Measurements from ENCODE around the gene DDN. TPM values are rescaled to one million over a fixed set of nuclear protein-coding genes. Genes with fewer than 3 reads are reported as not detected.
A peak's percentile ranks its signal among the peaks of the same experiment; 100 is the strongest.

DDN gene
- total RNA-seq, 1 experiment from 2014 or later, result 3.5 TPM

DNA sequence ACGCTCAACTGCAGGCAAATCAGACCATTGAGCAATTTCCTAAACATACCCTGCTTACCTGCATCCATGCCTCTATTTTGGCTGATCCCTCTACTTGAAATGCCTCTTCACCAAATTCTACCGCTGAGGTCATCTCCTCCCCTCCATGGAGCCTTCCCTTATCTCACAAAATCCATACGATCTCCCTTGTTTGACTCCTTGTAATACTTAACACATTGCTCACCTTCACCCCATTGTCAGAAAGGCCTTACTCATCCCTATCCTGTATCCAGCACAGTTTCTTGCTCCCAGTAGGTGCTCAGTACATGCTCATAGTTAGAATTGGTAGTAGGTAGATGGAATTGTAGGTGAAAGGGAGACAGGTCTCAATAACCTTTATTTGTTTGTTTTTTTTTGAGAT, 5.4 kb downstream of the DDN start:
- Histone ChIP-seq H3K36me3 (ENCODE audit: low read depth, low read length) (no peaks in the 10 kb centered on the region), H3F3A (ENCODE audit: low read length, unreplicated experiment) (no peaks in the 10 kb centered on the region), H3K79me2 (ENCODE audit: low read length) (no peaks in the 10 kb centered on the region), H4K20me1 (ENCODE audit: low read length) (no peaks in the 10 kb centered on the region), H3K9me2 (replicated peaks; ENCODE audit: low read length) (no peaks in the 10 kb centered on the region), H3K4me1 (ENCODE audit: insufficient read depth, low read length) (peaks cover 9% of the 10 kb centered on the region; the same call in 1 of the 2 replicates), H3K27ac (ENCODE audit: low read length) (no peak overlapping the region), H3K27me3 (ENCODE audit: low read length) (no peaks in the 10 kb centered on the region), H3K4me2 (ENCODE audit: low read length) (no peak overlapping the region), H3K9me3 (ENCODE audit: low read length) (no peaks in the 10 kb centered on the region), H2AFZ (ENCODE audit: low read length) (no peak overlapping the region), H3K9ac (ENCODE audit: low read length) (no peak overlapping the region), H3K4me3 (ENCODE audit: low read length) (no peak overlapping the region)
- no TSS peak for BruUV-seq (replicated peaks)
- ATAC-seq (no peak), DNase-seq (peak; percentile 28)
- POLR2A ChIA-PET (ENCODE audit: unreplicated experiment), result no interaction called here
- intact Hi-C loops (cut with micrococcal nuclease), result no loop called here
- TF ChIP-seq EZH2 (IDR thresholded peaks at IDR 0.05; ENCODE audit: low read length, unreplicated experiment) (no peak), EZH2phosphoT487 (IDR thresholded peaks at IDR 0.05; ENCODE audit: borderline replicate concordance, low read length) (no peak)
- TF ChIP-seq, protein P1, sequence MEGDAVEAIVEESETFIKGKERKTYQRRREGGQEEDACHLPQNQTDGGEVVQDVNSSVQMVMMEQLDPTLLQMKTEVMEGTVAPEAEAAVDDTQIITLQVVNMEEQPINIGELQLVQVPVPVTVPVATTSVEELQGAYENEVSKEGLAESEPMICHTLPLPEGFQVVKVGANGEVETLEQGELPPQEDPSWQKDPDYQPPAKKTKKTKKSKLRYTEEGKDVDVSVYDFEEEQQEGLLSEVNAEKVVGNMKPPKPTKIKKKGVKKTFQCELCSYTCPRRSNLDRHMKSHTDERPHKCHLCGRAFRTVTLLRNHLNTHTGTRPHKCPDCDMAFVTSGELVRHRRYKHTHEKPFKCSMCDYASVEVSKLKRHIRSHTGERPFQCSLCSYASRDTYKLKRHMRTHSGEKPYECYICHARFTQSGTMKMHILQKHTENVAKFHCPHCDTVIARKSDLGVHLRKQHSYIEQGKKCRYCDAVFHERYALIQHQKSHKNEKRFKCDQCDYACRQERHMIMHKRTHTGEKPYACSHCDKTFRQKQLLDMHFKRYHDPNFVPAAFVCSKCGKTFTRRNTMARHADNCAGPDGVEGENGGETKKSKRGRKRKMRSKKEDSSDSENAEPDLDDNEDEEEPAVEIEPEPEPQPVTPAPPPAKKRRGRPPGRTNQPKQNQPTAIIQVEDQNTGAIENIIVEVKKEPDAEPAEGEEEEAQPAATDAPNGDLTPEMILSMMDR (conservative IDR thresholded peaks at IDR 0.05; ENCODE audit: low read depth, low read length), result no peak
- CTCF ChIA-PET, result interaction anchor here (0.6 to 0.9 kb wide), 2 partner anchors 14 to 126 kb away, joined by 3 to 6 read pairs; no protein-coding TSS in a partner anchor

DNA sequence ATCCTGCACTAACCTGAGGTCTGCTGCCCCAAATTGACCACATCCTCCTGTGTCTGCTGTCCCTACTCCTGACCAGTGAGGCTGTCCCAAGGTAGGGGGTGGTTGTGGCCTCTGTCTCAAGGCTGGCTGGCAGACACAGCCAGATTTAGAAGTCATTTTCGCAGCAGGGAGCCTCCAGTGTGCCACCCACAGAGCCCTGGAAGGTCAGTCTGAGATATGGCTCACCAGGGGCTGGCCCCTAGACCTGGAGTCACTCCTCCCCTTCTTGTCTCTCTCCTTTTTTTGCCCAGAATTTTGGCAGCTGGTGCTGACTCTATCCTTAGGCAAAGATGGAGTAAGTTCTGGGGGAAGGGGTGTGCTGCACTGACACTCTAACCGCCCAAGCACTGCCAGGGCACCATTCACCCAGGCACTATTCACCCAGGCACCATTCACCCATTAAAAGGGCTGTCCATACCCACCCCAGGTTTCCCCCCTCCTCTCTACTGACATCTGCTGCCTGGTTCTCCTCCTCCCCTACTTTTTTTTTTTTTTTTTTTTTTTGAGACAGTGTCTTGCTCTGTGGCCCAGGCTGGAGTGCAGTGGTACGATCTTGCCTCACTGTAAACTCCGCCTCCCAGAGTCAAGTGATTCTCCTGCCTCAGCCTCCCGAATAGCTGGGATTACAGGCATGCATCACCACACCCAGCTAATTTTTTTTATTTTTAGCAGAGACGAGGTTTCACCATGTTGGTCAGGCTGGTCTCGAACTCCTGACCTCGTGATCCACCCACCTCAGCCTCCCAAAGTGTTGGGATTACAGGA, 7.7 kb downstream of the DDN start:
- intact Hi-C loops (cut with micrococcal nuclease), result no loop called here
- no peaks in the 10 kb centered on the region for H4K20me1 ChIP-seq (ENCODE audit: low read length)
- POLR2A ChIA-PET (ENCODE audit: unreplicated experiment), result no interaction called here
- H3K4me3 ChIP-seq (ENCODE audit: low read length), result no peak overlapping the region
- no peak overlapping the region for H3K27ac ChIP-seq (ENCODE audit: low read length)
- no peak overlapping the region for H3K9ac ChIP-seq (ENCODE audit: low read length)
- BruUV-seq (replicated peaks), result no TSS peak
- no peaks in the 10 kb centered on the region for H3F3A ChIP-seq (ENCODE audit: low read length, unreplicated experiment)
- no peaks in the 10 kb centered on the region for H3K27me3 ChIP-seq (ENCODE audit: low read length)
- TF ChIP-seq EZH2 (IDR thresholded peaks at IDR 0.05; ENCODE audit: low read length, unreplicated experiment), result no peak
- TF ChIP-seq, protein P1 (conservative IDR thresholded peaks at IDR 0.05; ENCODE audit: low read depth, low read length), result no peak
- TF ChIP-seq EZH2phosphoT487 (IDR thresholded peaks at IDR 0.05; ENCODE audit: borderline replicate concordance, low read length), result no peak
- no peaks in the 10 kb centered on the region for H3K79me2 ChIP-seq (ENCODE audit: low read length)
- DNase-seq (no peak), ATAC-seq (no peak)
- no peaks in the 10 kb centered on the region for H3K9me3 ChIP-seq (ENCODE audit: low read length)
- CTCF ChIA-PET, result no interaction called here
- H3K4me2 ChIP-seq (ENCODE audit: low read length), result no peak overlapping the region
- no peak overlapping the region for H2AFZ ChIP-seq (ENCODE audit: low read length)
- H3K9me2 ChIP-seq (replicated peaks; ENCODE audit: low read length), result no peaks in the 10 kb centered on the region
- H3K36me3 ChIP-seq (ENCODE audit: low read depth, low read length), result no peaks in the 10 kb centered on the region
- H3K4me1 ChIP-seq (ENCODE audit: insufficient read depth, low read length), result 0 out of 2 replicates have a peak, but pooled peaks cover 6% of the 10 kb centered on the region

DNA sequence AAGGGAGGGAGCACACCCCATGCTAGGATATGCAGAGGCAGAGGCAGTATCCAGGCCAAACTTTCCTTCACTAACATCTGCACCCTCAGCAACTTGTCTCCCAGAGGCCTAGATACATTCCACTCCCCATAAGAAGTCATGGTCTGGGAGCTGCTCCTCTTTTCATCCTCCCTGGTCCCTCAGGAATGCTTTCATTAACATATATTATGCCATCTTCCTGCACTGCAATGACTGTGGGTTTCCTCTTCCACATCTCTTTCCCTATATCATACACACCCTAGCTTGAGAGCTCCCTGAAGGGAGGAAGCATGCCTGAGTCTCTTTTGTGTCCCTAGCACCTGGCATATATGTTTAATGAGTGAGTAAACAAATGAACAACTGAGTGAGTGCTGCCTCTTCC, 8.6 kb downstream of the DDN start:
- H3K9ac ChIP-seq (ENCODE audit: low read length), result no peak overlapping the region
- ChIA-PET POLR2A (ENCODE audit: unreplicated experiment) (no interaction called here), CTCF (no interaction called here)
- no peaks in the 10 kb centered on the region for H3K27me3 ChIP-seq (ENCODE audit: low read length)
- 0 out of 2 replicates have a peak, but pooled peaks cover 6% of the 10 kb centered on the region for H3K4me1 ChIP-seq (ENCODE audit: insufficient read depth, low read length)
- H3K27ac ChIP-seq (ENCODE audit: low read length), result no peak overlapping the region
- no peak overlapping the region for H2AFZ ChIP-seq (ENCODE audit: low read length)
- no peaks in the 10 kb centered on the region for H3K36me3 ChIP-seq (ENCODE audit: low read depth, low read length)
- no peak overlapping the region for H3K4me2 ChIP-seq (ENCODE audit: low read length)
- DNase-seq (no peak), ATAC-seq (no peak)
- no peaks in the 10 kb centered on the region for H3K9me3 ChIP-seq (ENCODE audit: low read length)
- intact Hi-C loops (cut with micrococcal nuclease), result no loop called here
- no peaks in the 10 kb centered on the region for H3K9me2 ChIP-seq (replicated peaks; ENCODE audit: low read length)
- no peaks in the 10 kb centered on the region for H4K20me1 ChIP-seq (ENCODE audit: low read length)
- no TSS peak for BruUV-seq (replicated peaks)
- H3K79me2 ChIP-seq (ENCODE audit: low read length), result no peaks in the 10 kb centered on the region
- TF ChIP-seq, protein P1 (conservative IDR thresholded peaks at IDR 0.05; ENCODE audit: low read depth, low read length), result no peak
- no peak for TF ChIP-seq EZH2phosphoT487 (IDR thresholded peaks at IDR 0.05; ENCODE audit: borderline replicate concordance, low read length)
- no peak for TF ChIP-seq EZH2 (IDR thresholded peaks at IDR 0.05; ENCODE audit: low read length, unreplicated experiment)
- H3F3A ChIP-seq (ENCODE audit: low read length, unreplicated experiment), result no peaks in the 10 kb centered on the region
- H3K4me3 ChIP-seq (ENCODE audit: low read length), result no peak overlapping the region

Measured in PC-3 (cell line).